NCI-H2227 (cell line): ENCODE data around the gene SNU13.
"Not testable (repeated sequence)": the region's sequence is repeated elsewhere in the genome, so short reads cannot be mapped to it uniquely, and the experiment has no call there.

ENCODE experiments used
- DNase-seq: peaks from one replicate; lab custom pipeline; 2025; ENCODE audit not compliant: unreplicated experiment; lab: John Stamatoyannopoulos, UW

SNU13 gene

GRCh38 chr22:41647771-41648170, 40.9 kb downstream of the SNU13 start:
- DNase-seq, result no peak

GRCh38 chr22:41642331-41643110, 46.1 kb downstream of the SNU13 start:
- DNase-seq, result no peak

- DNase-seq, result no peak
These were observed 46.8 kb downstream of the SNU13 start for GRCh38 chr22:41641854-41642253.

GRCh38 chr22:41638748-41639147, 49.9 kb downstream of the SNU13 start:
- DNase-seq, result no peak

GRCh38 chr22:41638124-41638523, 50.5 kb downstream of the SNU13 start:
- DNase-seq, result no peak

GRCh38 chr22:41637623-41638022, 51.0 kb downstream of the SNU13 start:
- not testable (repeated sequence) for DNase-seq

GRCh38 chr22:41636467-41636866, 52.2 kb downstream of the SNU13 start:
- DNase-seq, result no peak

- not testable (repeated sequence) for DNase-seq
These were observed 54.1 kb downstream of the SNU13 start for GRCh38 chr22:41634610-41635009.

- not testable (repeated sequence) for DNase-seq
These were observed 57.1 kb downstream of the SNU13 start for GRCh38 chr22:41631615-41632014.

GRCh38 chr22:41631115-41631514, 57.6 kb downstream of the SNU13 start:
- not testable (repeated sequence) for DNase-seq

GRCh38 chr22:41625577-41625976, 63.1 kb downstream of the SNU13 start:
- DNase-seq, result no peak
